Neural progenitor cell (in vitro differentiated cells): Measurements from ENCODE around the gene CALY.

Source experiments
- EZH2 ChIP-seq: fragments of 200-600 bp; sonication (generic); IDR thresholded peaks from 2 replicates; pipeline ENCODE4 v1.6.1; 2017; ENCODE audit warnings: antibody characterized with exemption, mild to moderate bottlenecking, moderate library complexity
- EZH2phosphoT487 ChIP-seq: fragments of 200-600 bp; sonication (generic); IDR thresholded peaks from 2 replicates; pipeline ENCODE4 v1.6.1; 2017; ENCODE audit warnings: antibody characterized with exemption
- TF ChIP-seq, protein P1 (sequence below): fragments of 200-600 bp; sonication (generic); IDR thresholded peaks from 2 replicates; pipeline ENCODE4 v1.5.1; 2017; ENCODE audit warnings: antibody characterized with exemption, mild to moderate bottlenecking

DNA sequence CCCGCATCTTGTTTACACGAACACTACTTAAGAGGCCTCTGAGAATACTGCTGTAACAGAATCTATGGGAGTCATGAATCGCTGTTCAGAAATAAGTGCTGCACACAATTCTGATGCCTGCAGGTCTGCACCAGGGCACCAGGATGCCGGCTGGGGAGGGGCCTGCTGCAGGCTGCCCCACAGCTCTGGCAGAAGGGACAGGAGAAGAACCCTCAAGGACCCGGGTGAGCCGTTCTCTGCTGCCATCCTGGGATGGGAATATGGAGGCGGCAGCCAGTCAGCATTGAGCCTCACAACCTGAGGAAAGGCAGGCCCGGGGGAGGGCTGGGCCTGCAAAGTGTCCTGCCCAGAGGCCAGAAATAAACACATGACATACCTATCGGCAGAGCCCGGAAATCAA, 39.2 kb downstream of the CALY start:
- TF ChIP-seq, protein P1, sequence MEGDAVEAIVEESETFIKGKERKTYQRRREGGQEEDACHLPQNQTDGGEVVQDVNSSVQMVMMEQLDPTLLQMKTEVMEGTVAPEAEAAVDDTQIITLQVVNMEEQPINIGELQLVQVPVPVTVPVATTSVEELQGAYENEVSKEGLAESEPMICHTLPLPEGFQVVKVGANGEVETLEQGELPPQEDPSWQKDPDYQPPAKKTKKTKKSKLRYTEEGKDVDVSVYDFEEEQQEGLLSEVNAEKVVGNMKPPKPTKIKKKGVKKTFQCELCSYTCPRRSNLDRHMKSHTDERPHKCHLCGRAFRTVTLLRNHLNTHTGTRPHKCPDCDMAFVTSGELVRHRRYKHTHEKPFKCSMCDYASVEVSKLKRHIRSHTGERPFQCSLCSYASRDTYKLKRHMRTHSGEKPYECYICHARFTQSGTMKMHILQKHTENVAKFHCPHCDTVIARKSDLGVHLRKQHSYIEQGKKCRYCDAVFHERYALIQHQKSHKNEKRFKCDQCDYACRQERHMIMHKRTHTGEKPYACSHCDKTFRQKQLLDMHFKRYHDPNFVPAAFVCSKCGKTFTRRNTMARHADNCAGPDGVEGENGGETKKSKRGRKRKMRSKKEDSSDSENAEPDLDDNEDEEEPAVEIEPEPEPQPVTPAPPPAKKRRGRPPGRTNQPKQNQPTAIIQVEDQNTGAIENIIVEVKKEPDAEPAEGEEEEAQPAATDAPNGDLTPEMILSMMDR = no peak
- TF ChIP-seq EZH2phosphoT487 (no peak), EZH2 (no peak)
